ENCODE measurements around the gene ERN1. TPM values are rescaled to one million over a fixed set of nuclear protein-coding genes. Genes with fewer than 3 reads are reported as not detected.
A peak's percentile ranks its signal among the peaks of the same experiment; 100 is the strongest.

ERN1 gene
- total and polyA plus RNA-seq, 2 of the 13 experiments (the other 11 are each of a cell fraction or from before 2014, with no cell fraction given), result 6.0 to 12.7 TPM

DNA sequence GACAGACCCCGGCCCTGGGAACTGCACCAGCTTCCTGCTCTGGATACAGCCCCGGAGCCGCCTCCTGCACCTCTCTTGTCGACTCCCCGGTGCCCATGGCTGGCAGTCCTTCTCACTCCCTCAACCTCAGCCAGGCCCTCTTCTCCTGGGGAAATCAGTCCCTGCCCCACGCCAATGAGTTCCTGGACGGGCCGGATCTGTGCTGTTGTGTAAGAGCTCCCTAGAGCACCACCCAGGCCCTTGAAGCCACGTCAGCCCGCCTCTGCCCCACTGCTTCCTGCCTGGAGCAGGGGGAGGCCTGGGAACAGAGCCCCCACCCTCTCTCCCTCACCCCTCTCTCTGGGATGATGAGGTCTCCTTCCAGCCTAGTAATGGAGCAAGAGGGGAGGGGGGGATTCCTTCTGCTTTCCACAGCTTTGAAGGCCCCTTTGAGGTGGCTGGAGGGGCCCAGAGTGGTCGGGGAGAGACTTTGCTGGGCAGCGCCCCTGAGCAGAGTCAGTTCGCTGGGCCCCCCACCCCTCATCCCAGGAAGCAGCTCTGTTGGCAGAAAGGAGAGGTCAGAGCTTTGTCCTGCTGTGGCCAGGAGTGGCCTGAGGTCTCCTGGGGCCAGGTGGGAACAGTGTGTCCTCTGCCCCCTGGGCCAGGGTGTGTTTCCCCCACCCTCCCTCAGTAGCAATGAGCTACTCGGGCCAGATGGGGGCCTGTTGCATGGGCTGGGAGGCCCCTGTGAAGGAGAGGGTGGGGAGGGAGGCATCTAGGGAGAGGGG is 128.0 kb downstream of the ERN1 start (continued):
- TF ChIP-seq PCBP1 (IDR thresholded peaks at IDR 0.05; ENCODE audit: borderline replicate concordance, low read depth, low read length) (no peak), XRCC5 (optimal IDR thresholded peaks at IDR 0.05; ENCODE audit: low read length) (no peak), ZSCAN22 (CRISPR knock-in tag; IDR thresholded peaks at IDR 0.05) (no peak), GABPA (IDR thresholded peaks at IDR 0.05; ENCODE audit: low read depth, low read length) (no peak), GABPA (CRISPR knock-in tag; IDR thresholded peaks at IDR 0.05; ENCODE audit: low read depth) (peak; percentile 47; the same call in 1 of the 2 replicates), ZNF232 (CRISPR knock-in tag; IDR thresholded peaks at IDR 0.05; ENCODE audit: borderline replicate concordance) (no peak), HOXD1 (CRISPR knock-in tag; IDR thresholded peaks at IDR 0.05) (no peak), SIX1 (CRISPR knock-in tag; IDR thresholded peaks at IDR 0.05; ENCODE audit: borderline replicate concordance) (no peak), ATF1 (CRISPR knock-in tag; IDR thresholded peaks at IDR 0.05) (no peak), NAIF1 (CRISPR knock-in tag; IDR thresholded peaks at IDR 0.05; ENCODE audit: borderline replicate concordance) (no peak), ZNF230 (CRISPR knock-in tag; IDR thresholded peaks at IDR 0.05) (no peak), SMAD9 (CRISPR knock-in tag; IDR thresholded peaks at IDR 0.05) (no peak), ZNF101 (CRISPR knock-in tag; IDR thresholded peaks at IDR 0.05; ENCODE audit: borderline replicate concordance, low read depth) (no peak), ZFP82 (CRISPR knock-in tag; IDR thresholded peaks at IDR 0.05; ENCODE audit: borderline replicate concordance) (no peak), GABPB1 (CRISPR knock-in tag; IDR thresholded peaks at IDR 0.05) (peak; percentile 46), HHEX (CRISPR knock-in tag; IDR thresholded peaks at IDR 0.05) (no peak), ETS1 (CRISPR knock-in tag; IDR thresholded peaks at IDR 0.05) (no peak), ZNF790 (CRISPR knock-in tag; IDR thresholded peaks at IDR 0.05; ENCODE audit: borderline replicate concordance) (no peak), ZNF609 (CRISPR knock-in tag; IDR thresholded peaks at IDR 0.05; ENCODE audit: borderline replicate concordance) (0 out of 2 replicates have a peak, but pooled peaks have one; percentile 25)
- TF ChIP-seq, protein P1, sequence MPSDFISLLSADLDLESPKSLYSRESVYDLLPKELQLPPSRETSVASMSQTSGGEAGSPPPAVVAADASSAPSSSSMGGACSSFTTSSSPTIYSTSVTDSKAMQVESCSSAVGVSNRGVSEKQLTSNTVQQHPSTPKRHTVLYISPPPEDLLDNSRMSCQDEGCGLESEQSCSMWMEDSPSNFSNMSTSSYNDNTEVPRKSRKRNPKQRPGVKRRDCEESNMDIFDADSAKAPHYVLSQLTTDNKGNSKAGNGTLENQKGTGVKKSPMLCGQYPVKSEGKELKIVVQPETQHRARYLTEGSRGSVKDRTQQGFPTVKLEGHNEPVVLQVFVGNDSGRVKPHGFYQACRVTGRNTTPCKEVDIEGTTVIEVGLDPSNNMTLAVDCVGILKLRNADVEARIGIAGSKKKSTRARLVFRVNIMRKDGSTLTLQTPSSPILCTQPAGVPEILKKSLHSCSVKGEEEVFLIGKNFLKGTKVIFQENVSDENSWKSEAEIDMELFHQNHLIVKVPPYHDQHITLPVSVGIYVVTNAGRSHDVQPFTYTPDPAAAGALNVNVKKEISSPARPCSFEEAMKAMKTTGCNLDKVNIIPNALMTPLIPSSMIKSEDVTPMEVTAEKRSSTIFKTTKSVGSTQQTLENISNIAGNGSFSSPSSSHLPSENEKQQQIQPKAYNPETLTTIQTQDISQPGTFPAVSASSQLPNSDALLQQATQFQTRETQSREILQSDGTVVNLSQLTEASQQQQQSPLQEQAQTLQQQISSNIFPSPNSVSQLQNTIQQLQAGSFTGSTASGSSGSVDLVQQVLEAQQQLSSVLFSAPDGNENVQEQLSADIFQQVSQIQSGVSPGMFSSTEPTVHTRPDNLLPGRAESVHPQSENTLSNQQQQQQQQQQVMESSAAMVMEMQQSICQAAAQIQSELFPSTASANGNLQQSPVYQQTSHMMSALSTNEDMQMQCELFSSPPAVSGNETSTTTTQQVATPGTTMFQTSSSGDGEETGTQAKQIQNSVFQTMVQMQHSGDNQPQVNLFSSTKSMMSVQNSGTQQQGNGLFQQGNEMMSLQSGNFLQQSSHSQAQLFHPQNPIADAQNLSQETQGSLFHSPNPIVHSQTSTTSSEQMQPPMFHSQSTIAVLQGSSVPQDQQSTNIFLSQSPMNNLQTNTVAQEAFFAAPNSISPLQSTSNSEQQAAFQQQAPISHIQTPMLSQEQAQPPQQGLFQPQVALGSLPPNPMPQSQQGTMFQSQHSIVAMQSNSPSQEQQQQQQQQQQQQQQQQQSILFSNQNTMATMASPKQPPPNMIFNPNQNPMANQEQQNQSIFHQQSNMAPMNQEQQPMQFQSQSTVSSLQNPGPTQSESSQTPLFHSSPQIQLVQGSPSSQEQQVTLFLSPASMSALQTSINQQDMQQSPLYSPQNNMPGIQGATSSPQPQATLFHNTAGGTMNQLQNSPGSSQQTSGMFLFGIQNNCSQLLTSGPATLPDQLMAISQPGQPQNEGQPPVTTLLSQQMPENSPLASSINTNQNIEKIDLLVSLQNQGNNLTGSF (CRISPR knock-in tag; IDR thresholded peaks at IDR 0.05), result no peak

Measured in HepG2 (cell line).